GM12878 (cell line): Measurements from ENCODE around the gene CNR2. TPM values are rescaled to one million over a fixed set of nuclear protein-coding genes. Genes with fewer than 3 reads are reported as not detected.

Experiments
- ATAC-seq: fragments of 200-7000 bp; cut with Tn5 transposase; 3 replicates; pipeline ENCODE4 v1.9.1; 2020; ENCODE audit warnings: mild to moderate bottlenecking, moderate library complexity
- BruUV-seq: library from RNA; stranded (reverse); fragments of 400-500 nt; replicated peaks from 2 replicates; lab custom pipeline; 2021; lab: Mats Ljungman, UMichigan
- CTCF ChIA-PET: fragments of 300-600 bp; sonication (Branson Sonifier 250); formaldehyde crosslinking; extraction: SDS; loops from one replicate; lab custom pipeline; 2021; ENCODE audit warnings: inconsistent platforms; lab: Yijun Ruan, JAX
- POLR2A ChIA-PET: fragments of 350-600 bp; formaldehyde crosslinking; extraction: SDS; loops from one replicate; lab custom pipeline; 2021; ENCODE audit warnings: inconsistent platforms; lab: Charles Lee
- RAD21 ChIA-PET: fragments of 300-600 bp; sonication (Branson Sonifier 250); formaldehyde crosslinking; loops from one replicate; lab custom pipeline; 2023; ENCODE audit warnings: antibody characterized with exemption; ENCODE audit not compliant: unreplicated experiment; lab: Charles Lee
- SMC1A ChIA-PET: fragments of 300-600 bp; sonication (Branson Sonifier 250); formaldehyde crosslinking; loops from one replicate; lab custom pipeline; 2023; ENCODE audit not compliant: unreplicated experiment, uncharacterized antibody; lab: Charles Lee
- DNase-seq: peaks from one replicate; pipeline ENCODE4 v3.0.0-alpha.2; 2011; ENCODE audit warnings: low read depth, low spot score
- FAIRE-seq: peaks from 3 replicates; lab custom pipeline; 2011; peaks lifted over from hg19 to GRCh38; lab: Jason Lieb, UNC
- H2AFZ ChIP-seq: 2 replicates; pipeline ENCODE4 v1.6.0; 2011; ENCODE audit warnings: low read depth, low read length, control low read depth; ENCODE audit not compliant: control insufficient read depth
- H3K27ac ChIP-seq: 2 replicates; pipeline ENCODE4 v1.5.1; 2011; ENCODE audit warnings: control low read depth; ENCODE audit not compliant: control insufficient read depth, insufficient read depth
- H3K27me3 ChIP-seq, 2 experiments: replicated peaks in 1 of 2; 2 replicates each; pipeline versions ENCODE4 v1.6.0 to v1.6.1; 2011; ENCODE audit warnings: low read length in 1 of 2; ENCODE audit not compliant: control insufficient read depth in 2 of 2, insufficient read depth in 2 of 2
- H3K36me3 ChIP-seq, 2 experiments: 2 replicates each; pipeline ENCODE4 v1.5.1; 2011; ENCODE audit warnings: low read length in 1 of 2; ENCODE audit not compliant: control insufficient read depth in 2 of 2, insufficient read depth in 2 of 2
- H3K4me1 ChIP-seq: 2 replicates; pipeline ENCODE4 v1.6.1; 2011; ENCODE audit warnings: mild to moderate bottlenecking, low read length, moderate library complexity, mixed read lengths; ENCODE audit not compliant: control insufficient read depth, insufficient read depth
- H3K4me2 ChIP-seq: 2 replicates; pipeline ENCODE4 v1.6.0; 2011; ENCODE audit warnings: control low read depth; ENCODE audit not compliant: control insufficient read depth, insufficient read depth
- H3K4me3 ChIP-seq: fragments of 200-600 bp; sonication (generic); 2 replicates; pipeline ENCODE4 v1.5.1; 2016
- H3K79me2 ChIP-seq: 2 replicates; pipeline ENCODE4 v1.6.0; 2011; ENCODE audit warnings: low read length; ENCODE audit not compliant: control insufficient read depth, insufficient read depth
- H3K9ac ChIP-seq: 2 replicates; pipeline ENCODE4 v1.8.0; 2011; ENCODE audit warnings: low read length, control low read depth, mixed read lengths; ENCODE audit not compliant: control insufficient read depth, insufficient read depth
- H3K9me3 ChIP-seq: replicated peaks from 3 replicates; pipeline ENCODE4 v1.5.1; 2011; ENCODE audit warnings: mild to moderate bottlenecking, low read length; ENCODE audit not compliant: control insufficient read depth, insufficient read depth
- H4K20me1 ChIP-seq: 2 replicates; pipeline ENCODE4 v1.6.0; 2011; ENCODE audit not compliant: control insufficient read depth, insufficient read depth
- BHLHE40 ChIP-seq, 2 experiments: fragments of 450-650 bp in 1 of 2; IDR thresholded peaks; 2 replicates each; pipeline ENCODE4 v1.6.1; 2011 to 2017; ENCODE audit warnings: low read depth in 2 of 2, borderline replicate concordance in 1 of 2, improper control_type of control experiment in 1 of 2, low read length in 1 of 2, mild to moderate bottlenecking in 1 of 2
- CHD4 ChIP-seq: fragments of 200-600 bp; sonication (generic); IDR thresholded peaks from 2 replicates; pipeline ENCODE4 v1.6.1; 2016; ENCODE audit warnings: mild to moderate bottlenecking
- NFYA ChIP-seq: IDR thresholded peaks from 2 replicates; pipeline ENCODE4 v1.6.1; 2011; ENCODE audit warnings: low read depth, mild to moderate bottlenecking, low read length, improper control_type of control experiment, borderline replicate concordance
- NR2F1 ChIP-seq: fragments of 450-650 bp; conservative IDR thresholded peaks from 2 replicates; pipeline ENCODE4 v1.6.1; 2017; ENCODE audit warnings: mild to moderate bottlenecking
- RAD51 ChIP-seq: fragments of 450-650 bp; IDR thresholded peaks from 2 replicates; pipeline ENCODE4 v1.6.1; 2016; ENCODE audit warnings: moderate library complexity, mild to moderate bottlenecking, inconsistent platforms
- RUNX3 ChIP-seq: IDR thresholded peaks from 2 replicates; pipeline ENCODE4 v1.6.1; 2012; ENCODE audit warnings: low read length, inconsistent platforms
- SIX5 ChIP-seq: IDR thresholded peaks from 2 replicates; pipeline ENCODE4 v1.6.1; 2011; ENCODE audit warnings: mild to moderate bottlenecking, low read depth, low read length, moderate library complexity; ENCODE audit not compliant: severe bottlenecking
- SRF ChIP-seq, 2 experiments: IDR thresholded peaks; 2 replicates each; pipeline ENCODE4 v1.6.1; 2011; ENCODE audit warnings: low read depth in 2 of 2, low read length in 2 of 2, mild to moderate bottlenecking in 1 of 2, moderate library complexity in 1 of 2
- TCF3 ChIP-seq: IDR thresholded peaks from 2 replicates; pipeline ENCODE4 v1.6.1; 2012; ENCODE audit warnings: low read depth, mild to moderate bottlenecking, low read length, borderline replicate concordance; ENCODE audit not compliant: insufficient read depth
- ZNF207 ChIP-seq: fragments of 450-650 bp; IDR thresholded peaks from 2 replicates; pipeline ENCODE4 v1.6.1; 2014; ENCODE audit warnings: antibody characterized with exemption, mild to moderate bottlenecking, borderline replicate concordance
- ZSCAN29 ChIP-seq: fragments of 450-650 bp; IDR thresholded peaks from 2 replicates; pipeline ENCODE4 v1.6.1; 2017; ENCODE audit warnings: mild to moderate bottlenecking, moderate library complexity
- WGBS: methylation state at CpG from one replicate; pipeline ENCODE4 v1.1.6; 2016; ENCODE audit warnings: low lambda C conversion rate; ENCODE audit not compliant: insufficient replicate concordance, insufficient coverage; ENCODE audit errors: missing lambda C conversion rate; 5-methylcytosine and 5-hydroxymethylcytosine counted together
- in situ Hi-C: fragments of 300-500 bp; cut with MboI; formaldehyde crosslinking; loops from 9 replicates; pipeline ENCODE4 v1.14.3; 2018; ENCODE audit warnings: mixed read lengths
- intact Hi-C: fragments of 100-400 bp; cut with micrococcal nuclease; formaldehyde crosslinking; loops from one replicate; pipeline ENCODE4 v1.14.2; 2022; ENCODE audit not compliant: unreplicated experiment
- polyA plus RNA-seq, 11 experiments: library from polyadenylated mRNA; depleted of rRNA in 4 of 11; unstranded in 6 of 11; stranded (reverse) in 5 of 11; fragments of >200 nt; fragmentation: Nextera tagmentation in 4 of 11; fragmentation: Illumina TruSeq in 1 of 11; extraction: Ambion mirVana in 4 of 11; extraction: Trizol in 1 of 11; gene quantifications; 1 replicate in 1 of 11; 2 replicates in 10 of 11; pipeline versions ENCODE4 v1.2.1 to v1.2.3, GENCODE V29; 2011 to 2016; ENCODE audit warnings: inconsistent platforms in 2 of 11, missing spikeins in 2 of 11, low read depth in 1 of 11
- total RNA-seq, 4 experiments: library from RNA; depleted of rRNA in 3 of 4; stranded (reverse); fragments of >200 nt in 3 of 4; fragmentation: Illumina TruSeq in 1 of 4; extraction: Trizol in 1 of 4; gene quantifications; 2 replicates each; pipeline versions ENCODE4 v1.2.1 to v1.2.3, GENCODE V29; 2013 to 2021
- TF ChIP-seq, protein P1 (sequence below): fragments of 450-650 bp; formaldehyde crosslinking; IDR thresholded peaks from 2 replicates; pipeline ENCODE4 v1.4.0; 2020; ENCODE audit warnings: mild to moderate bottlenecking, moderate library complexity

Gene CNR2
- total and polyA plus RNA-seq, 10 of the 15 experiments (the other 5 are each of a cell fraction or from before 2014, with no cell fraction given), result 0.46 to 19.8 (median 12.2) TPM

DNA sequence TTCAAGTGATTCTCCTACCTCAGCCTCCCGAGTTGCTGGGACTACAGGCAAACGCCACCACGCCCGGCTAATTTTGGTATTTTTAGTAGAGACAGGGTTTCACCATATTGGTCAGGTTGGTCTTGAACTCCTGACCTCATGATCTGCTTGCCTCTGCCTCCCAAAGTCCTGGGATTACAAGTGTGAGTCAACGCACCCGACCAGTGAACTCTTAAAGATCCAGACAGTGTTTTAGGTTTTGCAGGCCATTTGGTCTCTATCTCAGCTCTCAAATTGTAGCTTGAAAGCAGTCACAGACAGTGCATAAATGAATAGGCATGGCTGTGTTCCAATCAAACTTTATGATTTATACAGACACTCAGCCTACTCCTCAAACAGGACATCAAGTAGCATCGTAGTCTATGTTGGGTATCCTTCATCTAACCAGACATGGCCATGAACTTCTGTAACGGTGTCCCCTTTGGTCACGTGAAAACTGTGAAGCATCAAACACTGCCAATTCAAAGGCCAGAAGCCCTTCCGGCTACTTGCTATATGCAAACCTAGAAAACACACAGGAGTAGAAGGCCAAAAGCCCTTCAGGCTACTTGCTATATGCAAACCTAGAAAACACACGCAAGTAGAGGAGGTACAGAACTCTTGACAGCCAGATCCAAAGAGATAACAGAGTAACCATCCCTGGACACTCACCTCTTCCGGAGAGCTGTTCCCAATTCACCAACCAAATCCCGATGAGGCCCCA is 48.2 kb downstream of the CNR2 start:
- no peak overlapping the region for H2AFZ ChIP-seq
- SMC1A ChIA-PET, result interaction anchor here (0.8 to 2.7 kb wide), 12 partner anchors 10 to 111 kb away, joined by 3 to 20 read pairs (median 4); partner anchors contain the start of gene CNR2
- CTCF ChIA-PET, result interaction anchor here (0.6 to 4.6 kb wide), 10 partner anchors 11 to 74 kb away, joined by 3 to 50 read pairs (median 4); partner anchors contain the start of gene LYPLA2
- RAD21 ChIA-PET, result interaction anchor here (0.6 to 4.8 kb wide), 5 partner anchors 45 to 246 kb away, joined by 3 to 20 read pairs (median 8); partner anchors contain the start of gene CNR2
- H3K4me3 ChIP-seq, result peak overlapping the region; percentile 77; the same call in 1 of the 2 replicates
- H3K4me2 ChIP-seq, result peak overlapping the region; percentile 64
- POLR2A ChIA-PET, result interaction anchor here (1.0 to 1.6 kb wide), 7 partner anchors 26 to 54 kb away, joined by 3 to 8 read pairs (median 4); partner anchors contain the start of genes CNR2 and HMGCL
- ATAC-seq (peak; percentile 47), FAIRE-seq (peak; percentile 31), DNase-seq (no peak)
- H3K27ac ChIP-seq, result peak overlapping the region; percentile 63
- BruUV-seq, result TSS peak; percentile 65
- TF ChIP-seq ZNF207 (no peak), RAD51 (no peak), NR2F1 (peak; percentile 50; the same call in 1 of the 2 replicates), RUNX3 (no peak), SRF (IDR thresholded peaks at IDR 0.05; ENCODE audit: low read depth in 2 of 2, low read length in 2 of 2) (no peak), TCF3 (no peak), CHD4 (no peak), BHLHE40 (IDR thresholded peaks at IDR 0.05; ENCODE audit: borderline replicate concordance in 1 of 2, low read depth in 2 of 2, low read length in 1 of 2) (peak in 1 of 2 experiments; percentile 9; a peak in 2 of 4 replicates), NFYA (no peak), ZSCAN29 (no peak), SIX5 (no peak)
- TF ChIP-seq, protein P1, sequence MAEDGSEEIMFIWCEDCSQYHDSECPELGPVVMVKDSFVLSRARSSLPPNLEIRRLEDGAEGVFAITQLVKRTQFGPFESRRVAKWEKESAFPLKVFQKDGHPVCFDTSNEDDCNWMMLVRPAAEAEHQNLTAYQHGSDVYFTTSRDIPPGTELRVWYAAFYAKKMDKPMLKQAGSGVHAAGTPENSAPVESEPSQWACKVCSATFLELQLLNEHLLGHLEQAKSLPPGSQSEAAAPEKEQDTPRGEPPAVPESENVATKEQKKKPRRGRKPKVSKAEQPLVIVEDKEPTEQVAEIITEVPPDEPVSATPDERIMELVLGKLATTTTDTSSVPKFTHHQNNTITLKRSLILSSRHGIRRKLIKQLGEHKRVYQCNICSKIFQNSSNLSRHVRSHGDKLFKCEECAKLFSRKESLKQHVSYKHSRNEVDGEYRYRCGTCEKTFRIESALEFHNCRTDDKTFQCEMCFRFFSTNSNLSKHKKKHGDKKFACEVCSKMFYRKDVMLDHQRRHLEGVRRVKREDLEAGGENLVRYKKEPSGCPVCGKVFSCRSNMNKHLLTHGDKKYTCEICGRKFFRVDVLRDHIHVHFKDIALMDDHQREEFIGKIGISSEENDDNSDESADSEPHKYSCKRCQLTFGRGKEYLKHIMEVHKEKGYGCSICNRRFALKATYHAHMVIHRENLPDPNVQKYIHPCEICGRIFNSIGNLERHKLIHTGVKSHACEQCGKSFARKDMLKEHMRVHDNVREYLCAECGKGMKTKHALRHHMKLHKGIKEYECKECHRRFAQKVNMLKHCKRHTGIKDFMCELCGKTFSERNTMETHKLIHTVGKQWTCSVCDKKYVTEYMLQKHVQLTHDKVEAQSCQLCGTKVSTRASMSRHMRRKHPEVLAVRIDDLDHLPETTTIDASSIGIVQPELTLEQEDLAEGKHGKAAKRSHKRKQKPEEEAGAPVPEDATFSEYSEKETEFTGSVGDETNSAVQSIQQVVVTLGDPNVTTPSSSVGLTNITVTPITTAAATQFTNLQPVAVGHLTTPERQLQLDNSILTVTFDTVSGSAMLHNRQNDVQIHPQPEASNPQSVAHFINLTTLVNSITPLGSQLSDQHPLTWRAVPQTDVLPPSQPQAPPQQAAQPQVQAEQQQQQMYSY (CRISPR knock-in tag), result no peak
- in situ Hi-C loops, result loop anchor here (10.0 kb wide), 1 partner anchor 60 kb away; the partner anchor contains the start of gene GALE
- no peaks in the 10 kb centered on the region for H3K27me3 ChIP-seq
- H3K79me2 ChIP-seq, result peaks cover 35% of the 10 kb centered on the region
- WGBS, result 74% methylated on average over 13 of the region's 13 CpGs
- H3K36me3 ChIP-seq, result peaks cover 0 to 5% of the 10 kb centered on the region in 2 experiments; a peak in 2 of 4 replicates
- H4K20me1 ChIP-seq, result no peaks in the 10 kb centered on the region
- peak overlapping the region; percentile 52; the same call in 1 of the 2 replicates for H3K9ac ChIP-seq
- intact Hi-C loops, result loop anchor here (1.0 kb wide), 1 partner anchor 39 kb away; no protein-coding TSS in a partner anchor
- peaks cover 10% of the 10 kb centered on the region for H3K4me1 ChIP-seq
- no peaks in the 10 kb centered on the region for H3K9me3 ChIP-seq
